Gastrocnemius medialis (tissue), 4 donors: Measurements from ENCODE around the gene RFX5. TPM values are rescaled to one million over a fixed set of nuclear protein-coding genes. Genes with fewer than 3 reads are reported as not detected.
A peak's percentile ranks its signal among the peaks of the same experiment; 100 is the strongest.

Experiments used
- ATAC-seq, 2 donors: fragments of 150-250 bp; one replicate each; pipeline ENCODE4 v1.9.1; 2016
- DNase-seq, 2 donors: peaks; one replicate each; pipeline ENCODE4 v3.0.0-alpha.2; 2019
- H3K27ac ChIP-seq, 4 donors: fragments of 200-600 bp; sonication (generic); 1 replicate in 1 of 4; 2 replicates in 3 of 4; pipeline ENCODE4 v1.5.1; 2016 to 2018; ENCODE audit warnings: mild to moderate bottlenecking in 2 of 4, moderate library complexity in 1 of 4
- H3K27me3 ChIP-seq, 3 donors: fragments of 200-600 bp; sonication (generic) in 2 of 3; 1 replicate in 1 of 3; 2 replicates in 2 of 3; pipeline versions ENCODE4 v1.5.1 to v1.6.0; 2016 to 2019; ENCODE audit warnings: mild to moderate bottlenecking in 1 of 3, moderate library complexity in 1 of 3
- H3K36me3 ChIP-seq, 2 donors: fragments of 200-600 bp; sonication (generic) in 1 of 2; one replicate each; pipeline ENCODE4 v1.5.1; 2017 to 2018
- H3K4me1 ChIP-seq, 2 donors: fragments of 200-600 bp; sonication (generic) in 1 of 2; one replicate each; pipeline ENCODE4 v1.5.1; 2016 to 2017; ENCODE audit warnings: mild to moderate bottlenecking in 2 of 2
- H3K4me3 ChIP-seq, 4 donors: fragments of 200-600 bp; sonication (generic) in 3 of 4; 1 replicate in 1 of 4; 2 replicates in 3 of 4; pipeline ENCODE4 v1.5.1; 2016 to 2019; ENCODE audit warnings: mild to moderate bottlenecking in 2 of 4
- H3K9me3 ChIP-seq, 3 donors: fragments of 200-600 bp; sonication (generic) in 2 of 3; 1 replicate in 1 of 3; 2 replicates in 2 of 3; pipeline ENCODE4 v1.5.1; 2016 to 2019
- POLR2A ChIP-seq, 2 donors: fragments of 450-650 bp; IDR thresholded peaks; one replicate each; pipeline ENCODE4 v1.6.1; 2017; ENCODE audit warnings: antibody characterized with exemption in 2 of 2, mild to moderate bottlenecking in 2 of 2, moderate library complexity in 2 of 2
- in situ Hi-C, 4 donors: fragments of 200-750 bp; cut with MboI; loops; one replicate each; pipeline versions ENCODE4 v1.15.0 to v1.8.0; 2017; ENCODE audit warnings: low sequenced_read_pairs in 4 of 4
- intact Hi-C: fragments of 100-400 bp; cut with DNase I; formaldehyde crosslinking; loops from one replicate; pipeline ENCODE4 v1.15.1; 2023; ENCODE audit warnings: low total_unique reads
- total RNA-seq, 4 donors: library from RNA; depleted of rRNA; stranded (reverse); fragments of >200 nt; gene quantifications; one replicate each; pipeline versions ENCODE4 v1.1.0 to v1.2.3, GENCODE V29; 2016
- TF ChIP-seq, protein P1 (sequence below), 5 experiments: fragments of 450-650 bp in 3 of 5; fragments of 200-600 bp in 2 of 5; sonication (generic) in 2 of 5; IDR thresholded peaks in 4 of 5; conservative IDR thresholded peaks in 1 of 5; 1 replicate in 4 of 5; 2 replicates in 1 of 5; pipeline ENCODE4 v1.5.1; 2016 to 2019; ENCODE audit warnings: antibody characterized with exemption in 5 of 5, mild to moderate bottlenecking in 3 of 5, moderate library complexity in 3 of 5

The RFX5 gene
- total RNA-seq, 4 donors from 2014 or later: 11.4 to 24.0 (median 20.6) TPM

DNA sequence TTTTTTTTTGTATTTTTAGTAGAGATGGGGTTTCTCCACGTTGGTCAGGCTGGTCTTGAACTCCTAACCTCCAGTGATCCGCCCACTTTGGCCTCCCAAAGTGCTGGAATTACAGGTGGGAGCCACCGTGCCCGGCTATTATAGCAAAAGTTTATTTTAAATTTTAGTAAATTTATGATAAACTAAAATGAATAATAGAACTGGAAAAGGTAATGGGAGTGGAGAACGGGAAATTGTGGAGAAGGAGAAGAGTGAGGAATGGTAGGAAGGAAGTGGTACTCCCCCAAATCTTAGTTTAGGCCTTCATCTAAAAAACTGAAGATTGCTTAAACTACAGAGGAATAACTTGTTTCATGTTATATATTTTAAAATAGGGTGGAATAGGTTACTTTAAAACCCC lies 12.2 kb downstream of the RFX5 start:
- no peak for TF ChIP-seq POLR2A (IDR thresholded peaks at IDR 0.05)
- TF ChIP-seq, protein P1, sequence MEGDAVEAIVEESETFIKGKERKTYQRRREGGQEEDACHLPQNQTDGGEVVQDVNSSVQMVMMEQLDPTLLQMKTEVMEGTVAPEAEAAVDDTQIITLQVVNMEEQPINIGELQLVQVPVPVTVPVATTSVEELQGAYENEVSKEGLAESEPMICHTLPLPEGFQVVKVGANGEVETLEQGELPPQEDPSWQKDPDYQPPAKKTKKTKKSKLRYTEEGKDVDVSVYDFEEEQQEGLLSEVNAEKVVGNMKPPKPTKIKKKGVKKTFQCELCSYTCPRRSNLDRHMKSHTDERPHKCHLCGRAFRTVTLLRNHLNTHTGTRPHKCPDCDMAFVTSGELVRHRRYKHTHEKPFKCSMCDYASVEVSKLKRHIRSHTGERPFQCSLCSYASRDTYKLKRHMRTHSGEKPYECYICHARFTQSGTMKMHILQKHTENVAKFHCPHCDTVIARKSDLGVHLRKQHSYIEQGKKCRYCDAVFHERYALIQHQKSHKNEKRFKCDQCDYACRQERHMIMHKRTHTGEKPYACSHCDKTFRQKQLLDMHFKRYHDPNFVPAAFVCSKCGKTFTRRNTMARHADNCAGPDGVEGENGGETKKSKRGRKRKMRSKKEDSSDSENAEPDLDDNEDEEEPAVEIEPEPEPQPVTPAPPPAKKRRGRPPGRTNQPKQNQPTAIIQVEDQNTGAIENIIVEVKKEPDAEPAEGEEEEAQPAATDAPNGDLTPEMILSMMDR (IDR thresholded peaks at IDR 0.05 in 4 of 5, conservative IDR thresholded peaks at IDR 0.05 in 1 of 5): no peak
- H3K27me3 ChIP-seq: no peaks in the 10 kb centered on the region
- H3K4me3 ChIP-seq: no peak overlapping the region
- intact Hi-C loops (no loop called here), in situ Hi-C loops (no loop called here)
- H3K9me3 ChIP-seq: no peaks in the 10 kb centered on the region
- DNase-seq (no peak), ATAC-seq (no peak)
- H3K27ac ChIP-seq: no peak overlapping the region
- no peaks in the 10 kb centered on the region for H3K4me1 ChIP-seq
- H3K36me3 ChIP-seq: no peaks in the 10 kb centered on the region

DNA sequence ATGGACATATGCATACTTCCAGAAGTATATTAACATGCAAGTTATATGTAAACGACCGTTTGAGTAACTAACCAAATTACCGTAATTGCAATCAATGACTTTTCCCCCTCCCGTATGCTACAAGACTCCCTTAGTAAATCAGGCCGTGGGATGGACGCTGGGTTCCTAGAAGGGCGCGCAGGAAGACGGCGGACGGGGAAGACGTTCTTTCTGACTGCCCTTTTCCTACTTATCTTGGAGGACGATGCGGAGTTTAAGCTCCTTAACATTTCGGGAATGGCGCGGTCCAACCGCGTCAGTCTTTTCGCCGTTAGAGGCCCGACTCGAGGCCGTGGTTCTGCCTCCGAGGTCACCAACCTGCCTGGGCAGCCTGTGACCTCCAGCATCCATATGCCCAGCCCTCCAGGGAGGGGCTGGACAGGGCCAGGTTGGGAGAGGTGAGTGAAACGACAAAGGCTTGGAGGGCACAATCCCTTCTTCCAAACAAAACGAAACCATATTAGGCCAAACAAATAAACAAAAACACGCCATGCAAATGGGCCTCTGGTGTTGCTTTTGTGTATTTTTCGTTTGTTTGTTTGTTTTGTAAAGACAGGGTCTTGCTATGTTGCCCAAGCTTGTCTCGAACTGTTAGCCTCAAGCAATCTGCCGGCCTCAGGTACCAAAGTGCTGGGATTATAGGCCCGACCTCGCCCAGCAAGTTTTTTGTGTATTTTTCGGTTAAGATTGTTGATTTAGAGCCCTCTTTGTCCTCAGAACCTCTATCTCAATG lies 19.0 kb downstream of the RFX5 start:
- Histone ChIP-seq H3K27me3 (no peaks in the 10 kb centered on the region), H3K9me3 (no peaks in the 10 kb centered on the region), H3K4me1 (peaks cover 32 to 35% of the 10 kb centered on the region in 2 donors), H3K36me3 (peaks cover 0 to 28% of the 10 kb centered on the region in 2 donors), H3K27ac (peak overlapping the region; percentile 92 to 96 (median 94)), H3K4me3 (peak overlapping the region; percentile 71 to 97 (median 78))
- TF ChIP-seq, protein P1 (IDR thresholded peaks at IDR 0.05 in 4 of 5, conservative IDR thresholded peaks at IDR 0.05 in 1 of 5): no peak
- intact Hi-C loops: loop anchor here (1.0 to 5.0 kb wide), 5 partner anchors 17 to 131 kb away; partner anchors contain the start of genes PIP5K1A, PSMB4 and PSMD4
- ATAC-seq (peak in 1 of 2 donors; percentile 24), DNase-seq (no peak)
- in situ Hi-C loops: no loop called here

DNA sequence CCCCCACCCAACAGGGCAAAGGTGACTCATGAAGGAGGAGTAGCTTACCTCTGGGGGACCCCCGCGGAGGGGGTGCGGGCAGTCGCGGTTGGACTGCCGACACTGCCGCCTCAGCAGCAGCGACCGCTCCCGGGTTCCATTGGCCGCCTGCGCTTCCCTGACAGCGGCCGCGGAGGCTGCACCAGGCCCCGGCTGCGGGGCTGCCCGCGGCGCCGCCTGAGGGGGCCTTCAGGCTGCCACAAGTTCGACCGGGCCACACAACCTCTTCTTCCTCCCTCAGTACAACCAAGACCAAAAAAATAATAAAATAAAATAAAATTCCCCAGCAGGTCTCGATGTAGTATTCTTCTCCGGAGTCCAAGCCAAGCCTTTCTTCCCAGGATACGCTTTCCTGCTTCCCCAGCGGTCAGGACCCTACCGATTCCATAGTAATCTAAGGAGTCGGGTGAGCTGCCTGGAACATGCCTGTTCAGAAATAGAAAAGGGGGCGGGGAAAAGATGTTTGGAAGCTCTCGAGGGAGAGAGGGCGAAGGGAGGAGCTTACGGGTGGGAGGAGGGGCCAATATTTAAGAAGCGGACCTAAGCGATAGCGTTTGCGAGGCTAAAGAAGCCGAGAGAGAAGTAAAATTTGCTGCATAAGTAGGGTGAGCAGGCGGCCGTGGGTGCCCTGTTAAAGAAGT lies 19.7 kb downstream of the RFX5 start, which contains the start of gene PI4KB:
Gene PI4KB, minus strand, starts transcription at position 194 of the 680 bp plus-strand sequence. CDS start 10,935 bp downstream, outside the sequence.
- H3K27me3 ChIP-seq: no peaks in the 10 kb centered on the region
- peak; percentile 92 to 95 for DNase-seq
- in situ Hi-C loops: no loop called here
- peak; percentile 98 for ATAC-seq
- intact Hi-C loops: loop anchor here (1.0 to 5.0 kb wide), 5 partner anchors 16 to 130 kb away; partner anchors contain the start of genes PIP5K1A, PSMB4 and PSMD4
- no peaks in the 10 kb centered on the region for H3K9me3 ChIP-seq
- TF ChIP-seq POLR2A (IDR thresholded peaks at IDR 0.05): peak; percentile 70 to 91
- TF ChIP-seq, protein P1 (IDR thresholded peaks at IDR 0.05 in 4 of 5, conservative IDR thresholded peaks at IDR 0.05 in 1 of 5): peak in 2 of 5 experiments; percentile 16 to 17
- H3K4me3 ChIP-seq: peak within 1 kb of the TSS; percentile 71 to 97 (median 78)
- peaks cover 0 to 35% of the 10 kb centered on the region in 2 donors for H3K36me3 ChIP-seq
- H3K27ac ChIP-seq: peak within 1 kb of the TSS; percentile 92 to 96 (median 94)
- peaks cover 32 to 40% of the 10 kb centered on the region in 2 donors for H3K4me1 ChIP-seq

DNA sequence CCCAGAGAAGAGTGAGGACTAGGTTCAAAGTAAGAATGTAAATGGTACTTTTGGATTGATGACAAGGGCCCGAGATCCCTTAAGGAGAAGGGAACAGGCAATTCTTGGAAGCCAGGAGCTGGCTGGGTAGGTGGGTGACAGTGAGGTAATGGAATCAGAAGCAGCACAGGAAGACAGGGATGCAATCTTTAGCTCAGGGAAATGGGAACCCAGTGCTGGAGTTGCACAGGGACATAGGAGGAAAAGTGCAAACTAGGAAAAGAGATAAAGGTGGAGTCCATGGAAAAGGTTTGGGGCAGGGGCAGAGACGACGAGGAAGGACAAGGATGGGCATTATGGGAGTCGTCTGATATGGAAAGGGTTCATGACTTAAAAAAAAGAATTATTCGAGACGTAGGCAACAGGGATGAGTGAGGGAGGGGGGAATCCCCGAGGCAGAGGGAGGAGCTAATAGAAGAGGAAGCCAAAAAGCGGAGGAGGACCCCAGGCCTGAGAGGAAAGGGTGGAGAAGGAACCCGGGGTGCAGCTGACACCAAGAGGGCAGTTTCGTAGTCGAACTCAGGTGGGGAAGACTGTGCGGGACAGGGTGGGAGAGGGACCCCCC lies 20.3 kb downstream of the RFX5 start:
- intact Hi-C loops (loop anchor here (1.0 to 5.0 kb wide), 5 partner anchors 15 to 129 kb away; partner anchors contain the start of genes PIP5K1A, PSMB4 and PSMD4), in situ Hi-C loops (no loop called here)
- DNase-seq: peak in 1 of 2 donors; percentile 49
- peak; percentile 23 to 49 for ATAC-seq
- H3K9me3 ChIP-seq: no peaks in the 10 kb centered on the region
- peak overlapping the region; percentile 92 to 96 (median 94) for H3K27ac ChIP-seq
- H3K36me3 ChIP-seq: peaks cover 0 to 40% of the 10 kb centered on the region in 2 donors
- H3K27me3 ChIP-seq: no peaks in the 10 kb centered on the region
- peaks cover 32 to 46% of the 10 kb centered on the region in 2 donors for H3K4me1 ChIP-seq
- TF ChIP-seq POLR2A (IDR thresholded peaks at IDR 0.05): no peak
- TF ChIP-seq, protein P1 (IDR thresholded peaks at IDR 0.05 in 4 of 5, conservative IDR thresholded peaks at IDR 0.05 in 1 of 5): no peak
- H3K4me3 ChIP-seq: peak overlapping the region; percentile 71 to 97 (median 78)
